GM18868 (cell line): ENCODE measurements around the gene RNF215.

Experiments used
- ATAC-seq: cut with Tn5 transposase; IDR thresholded peaks from one replicate; pipeline ENCODE4 v1.9.1; 2021; ENCODE audit warnings: mild to moderate bottlenecking, moderate library complexity; ENCODE audit not compliant: unreplicated experiment

Gene RNF215

GRCh38 chr22:30334646-30335045, 52.6 kb downstream of the RNF215 start:
- no peak for ATAC-seq

- no peak for ATAC-seq
Measured at GRCh38 chr22:30333707-30334087, 53.5 kb downstream of the RNF215 start.

GRCh38 chr22:30332994-30333706, 54.1 kb downstream of the RNF215 start:
- ATAC-seq, result no peak

- ATAC-seq, result no peak
Measured at GRCh38 chr22:30332551-30332950, 54.7 kb downstream of the RNF215 start.
